ENCODE data around the gene SOD1. TPM values are rescaled to one million over a fixed set of nuclear protein-coding genes. Genes with fewer than 3 reads are reported as not detected.

The SOD1 gene
- total RNA-seq, 3 donors from 2014 or later (not counting 1 experiment from before 2014, with no cell fraction given), result 57.9 to 75.7 (median 64.8) TPM

DNA sequence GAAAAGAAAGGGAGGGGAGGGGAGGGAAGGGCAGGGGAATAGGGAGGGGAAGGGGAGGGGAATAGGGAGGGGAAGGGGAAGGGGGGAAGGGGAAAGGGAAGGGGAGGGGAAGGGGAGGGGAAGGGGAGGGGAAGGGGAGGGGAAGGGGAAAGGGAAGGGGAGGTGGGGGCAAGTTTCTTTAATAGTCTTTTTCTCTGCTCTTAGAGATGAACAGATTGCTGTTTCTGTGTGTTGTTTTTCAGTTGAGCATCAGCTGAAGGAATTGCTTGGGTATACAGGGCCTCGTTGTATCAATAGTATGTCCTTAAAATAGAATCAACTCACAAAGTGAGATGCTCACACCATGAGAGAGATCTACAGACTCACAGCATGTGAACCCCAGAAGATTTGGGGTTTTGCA, 44.8 kb upstream of the SOD1 start:
- no peaks in the 10 kb centered on the region for H3K4me1 ChIP-seq (ENCODE audit: control insufficient read depth, insufficient read depth, low read length)
- H3K27me3 ChIP-seq (ENCODE audit: control insufficient read depth, insufficient read depth, low read length), result no peaks in the 10 kb centered on the region
- H3K27ac ChIP-seq (ENCODE audit: low read length), result no peak overlapping the region
- Mint-ChIP-seq H3K9me3 (no peaks in the 10 kb centered on the region), H3K4me1 (peaks cover 6% of the 10 kb centered on the region in 2 donors), H3K4me3 (no peak overlapping the region), H3K36me3 (no peaks in the 10 kb centered on the region), H3K27me3 (ENCODE audit: low read depth in 2 of 2) (peaks cover 13 to 22% of the 10 kb centered on the region in 2 donors), H3K27ac (no peak overlapping the region)
- intact Hi-C loops (cut with micrococcal nuclease), result no loop called here
- peaks cover 8% of the 10 kb centered on the region for H3K9me3 ChIP-seq (ENCODE audit: control insufficient read depth, insufficient read depth, low read length)
- DNase-seq, result no peak
- no peak for ATAC-seq
- WGBS (ENCODE audit: insufficient coverage), result 33% methylated on average over 1 of the region's 1 CpG
- no peak overlapping the region for H3K4me3 ChIP-seq (ENCODE audit: low read length)
- no peaks in the 10 kb centered on the region for H3K36me3 ChIP-seq (ENCODE audit: control insufficient read depth, insufficient read depth, low read length)
- TF ChIP-seq, protein P1, sequence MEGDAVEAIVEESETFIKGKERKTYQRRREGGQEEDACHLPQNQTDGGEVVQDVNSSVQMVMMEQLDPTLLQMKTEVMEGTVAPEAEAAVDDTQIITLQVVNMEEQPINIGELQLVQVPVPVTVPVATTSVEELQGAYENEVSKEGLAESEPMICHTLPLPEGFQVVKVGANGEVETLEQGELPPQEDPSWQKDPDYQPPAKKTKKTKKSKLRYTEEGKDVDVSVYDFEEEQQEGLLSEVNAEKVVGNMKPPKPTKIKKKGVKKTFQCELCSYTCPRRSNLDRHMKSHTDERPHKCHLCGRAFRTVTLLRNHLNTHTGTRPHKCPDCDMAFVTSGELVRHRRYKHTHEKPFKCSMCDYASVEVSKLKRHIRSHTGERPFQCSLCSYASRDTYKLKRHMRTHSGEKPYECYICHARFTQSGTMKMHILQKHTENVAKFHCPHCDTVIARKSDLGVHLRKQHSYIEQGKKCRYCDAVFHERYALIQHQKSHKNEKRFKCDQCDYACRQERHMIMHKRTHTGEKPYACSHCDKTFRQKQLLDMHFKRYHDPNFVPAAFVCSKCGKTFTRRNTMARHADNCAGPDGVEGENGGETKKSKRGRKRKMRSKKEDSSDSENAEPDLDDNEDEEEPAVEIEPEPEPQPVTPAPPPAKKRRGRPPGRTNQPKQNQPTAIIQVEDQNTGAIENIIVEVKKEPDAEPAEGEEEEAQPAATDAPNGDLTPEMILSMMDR (IDR thresholded peaks at IDR 0.05), result no peak

DNA sequence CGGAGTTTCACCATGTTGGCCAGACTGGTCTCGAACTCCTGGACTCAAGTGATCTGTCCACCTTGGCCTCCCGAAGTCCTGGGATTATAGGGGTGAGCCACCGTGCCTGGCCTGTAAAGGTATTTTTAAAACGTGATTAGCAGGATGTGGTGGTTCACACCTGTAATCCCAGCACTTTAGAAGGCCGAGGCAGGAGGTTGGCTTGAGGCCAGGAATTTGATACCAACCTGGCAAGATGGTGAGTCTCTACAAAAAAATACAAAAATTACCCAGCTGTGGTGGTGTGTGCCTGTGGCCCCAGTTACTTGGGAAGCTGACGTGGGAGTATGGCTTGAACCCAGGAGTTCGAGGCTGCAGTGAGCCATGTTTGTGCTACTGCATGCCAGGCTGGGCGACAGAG, 43.3 kb upstream of the SOD1 start:
- H3K27ac Mint-ChIP-seq, result no peak overlapping the region
- Histone ChIP-seq H3K4me1 (ENCODE audit: control insufficient read depth, insufficient read depth, low read length) (no peaks in the 10 kb centered on the region), H3K4me3 (ENCODE audit: low read length) (no peak overlapping the region), H3K27ac (ENCODE audit: low read length) (no peak overlapping the region), H3K36me3 (ENCODE audit: control insufficient read depth, insufficient read depth, low read length) (no peaks in the 10 kb centered on the region), H3K27me3 (ENCODE audit: control insufficient read depth, insufficient read depth, low read length) (no peaks in the 10 kb centered on the region), H3K9me3 (ENCODE audit: control insufficient read depth, insufficient read depth, low read length) (peaks cover 5% of the 10 kb centered on the region)
- 70% methylated on average over 8 of the region's 9 CpGs for WGBS (ENCODE audit: insufficient coverage)
- TF ChIP-seq, protein P1 (IDR thresholded peaks at IDR 0.05), result no peak
- no peak for ATAC-seq
- H3K4me3 Mint-ChIP-seq, result no peak overlapping the region
- DNase-seq, result no peak
- no peaks in the 10 kb centered on the region for H3K9me3 Mint-ChIP-seq
- H3K4me1 Mint-ChIP-seq, result peaks cover 6% of the 10 kb centered on the region in 2 donors
- intact Hi-C loops (cut with micrococcal nuclease), result no loop called here
- peaks cover 8 to 17% of the 10 kb centered on the region in 2 donors for H3K27me3 Mint-ChIP-seq (ENCODE audit: low read depth in 2 of 2)
- no peaks in the 10 kb centered on the region for H3K36me3 Mint-ChIP-seq

DNA sequence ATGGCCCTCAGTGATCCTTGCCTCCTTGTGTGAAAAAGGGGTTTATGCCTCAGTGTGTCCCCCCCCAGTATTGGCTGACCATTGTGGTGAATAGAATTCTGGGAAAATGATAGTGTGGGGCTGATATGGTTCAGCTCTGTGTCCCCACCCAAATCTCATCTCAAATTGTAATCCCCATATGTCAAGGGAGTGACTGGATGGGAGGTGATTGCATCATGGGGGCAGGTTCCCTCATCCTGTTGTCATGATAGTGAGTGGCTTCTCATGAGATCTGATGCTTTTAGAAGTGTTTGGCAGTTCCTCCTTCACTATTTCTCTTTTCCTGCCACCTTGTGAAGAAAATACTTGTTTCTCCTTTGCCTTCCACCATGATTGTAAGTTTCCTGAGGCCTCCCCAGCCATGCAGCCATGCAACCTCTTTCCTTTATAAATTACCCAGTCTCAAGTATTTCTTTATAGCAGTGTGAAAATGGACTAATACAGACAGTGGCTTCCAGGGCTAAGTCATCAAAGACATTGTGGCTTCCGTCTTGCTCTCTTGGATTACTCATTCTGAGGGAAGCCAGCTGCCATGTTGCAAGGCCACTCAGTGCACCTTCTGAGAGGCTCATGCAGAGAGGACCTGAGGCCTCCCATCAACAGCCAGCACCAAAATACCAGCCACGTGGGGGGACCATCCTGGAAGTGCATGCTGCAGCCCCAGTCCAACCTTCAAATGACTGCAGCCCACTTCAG, 40.6 kb upstream of the SOD1 start:
- H3K9me3 Mint-ChIP-seq, result no peaks in the 10 kb centered on the region
- intact Hi-C loops (cut with micrococcal nuclease), result no loop called here
- TF ChIP-seq, protein P1 (IDR thresholded peaks at IDR 0.05), result no peak
- H3K27me3 ChIP-seq (ENCODE audit: control insufficient read depth, insufficient read depth, low read length), result no peaks in the 10 kb centered on the region
- H3K27ac ChIP-seq (ENCODE audit: low read length), result no peak overlapping the region
- no peaks in the 10 kb centered on the region for H3K36me3 Mint-ChIP-seq
- WGBS (ENCODE audit: insufficient coverage), result 83% methylated on average over 2 of the region's 2 CpGs
- H3K36me3 ChIP-seq (ENCODE audit: control insufficient read depth, insufficient read depth, low read length), result no peaks in the 10 kb centered on the region
- no peak overlapping the region for H3K4me3 Mint-ChIP-seq
- no peak overlapping the region for H3K4me3 ChIP-seq (ENCODE audit: low read length)
- no peak overlapping the region for H3K27ac Mint-ChIP-seq
- ATAC-seq (no peak), DNase-seq (no peak)
- peaks cover 0 to 8% of the 10 kb centered on the region in 2 donors for H3K27me3 Mint-ChIP-seq (ENCODE audit: low read depth in 2 of 2)
- H3K4me1 ChIP-seq (ENCODE audit: control insufficient read depth, insufficient read depth, low read length), result no peaks in the 10 kb centered on the region
- H3K4me1 Mint-ChIP-seq, result no peaks in the 10 kb centered on the region
- H3K9me3 ChIP-seq (ENCODE audit: control insufficient read depth, insufficient read depth, low read length), result no peaks in the 10 kb centered on the region

DNA sequence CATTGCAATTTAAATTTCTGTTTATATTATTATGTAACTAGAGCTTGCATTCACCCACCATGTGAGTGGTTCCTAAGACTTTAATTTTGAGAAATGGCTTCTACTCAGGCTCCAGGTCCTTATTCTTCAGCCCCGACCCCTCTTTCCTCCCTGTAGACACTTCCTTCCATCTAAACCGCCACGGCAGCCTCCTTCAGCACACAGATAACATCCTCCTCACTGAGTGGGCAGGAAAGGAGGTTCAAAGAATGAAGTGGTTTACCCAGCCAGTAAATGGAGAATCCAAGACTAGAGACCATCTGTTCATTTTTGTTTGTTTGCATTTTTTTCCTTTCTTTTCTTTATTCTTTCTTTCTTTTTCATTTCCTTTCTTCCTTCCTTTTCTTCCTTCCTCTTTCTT, 37.1 kb upstream of the SOD1 start:
- Mint-ChIP-seq H3K27ac (no peak overlapping the region), H3K4me1 (no peaks in the 10 kb centered on the region), H3K27me3 (ENCODE audit: low read depth in 2 of 2) (peaks cover 0 to 5% of the 10 kb centered on the region in 2 donors), H3K4me3 (no peak overlapping the region), H3K9me3 (no peaks in the 10 kb centered on the region), H3K36me3 (no peaks in the 10 kb centered on the region)
- no peak overlapping the region for H3K27ac ChIP-seq (ENCODE audit: low read length)
- H3K4me3 ChIP-seq (ENCODE audit: low read length), result no peak overlapping the region
- H3K27me3 ChIP-seq (ENCODE audit: control insufficient read depth, insufficient read depth, low read length), result no peaks in the 10 kb centered on the region
- intact Hi-C loops (cut with micrococcal nuclease), result no loop called here
- no peaks in the 10 kb centered on the region for H3K4me1 ChIP-seq (ENCODE audit: control insufficient read depth, insufficient read depth, low read length)
- 26% methylated on average over 3 of the region's 3 CpGs for WGBS (ENCODE audit: insufficient coverage)
- no peaks in the 10 kb centered on the region for H3K36me3 ChIP-seq (ENCODE audit: control insufficient read depth, insufficient read depth, low read length)
- DNase-seq (no peak), ATAC-seq (no peak)
- TF ChIP-seq, protein P1 (IDR thresholded peaks at IDR 0.05), result no peak
- H3K9me3 ChIP-seq (ENCODE audit: control insufficient read depth, insufficient read depth, low read length), result no peaks in the 10 kb centered on the region
